ENCODE results near the gene CDK5RAP2. TPM values are rescaled to one million over a fixed set of nuclear protein-coding genes. Genes with fewer than 3 reads are reported as not detected.

Gene CDK5RAP2
- total and polyA plus RNA-seq, 9 of the 15 experiments (the other 6 are each of a cell fraction or from before 2014, with no cell fraction given): 19.9 to 68.8 (median 42.2) TPM

GRCh38 chr9:120528327-120528726 lies 51.6 kb downstream of the CDK5RAP2 start:
- H3K9ac ChIP-seq (ENCODE audit: insufficient read depth in 1 of 2, low read depth in 2 of 2, low read length in 2 of 2): no peak overlapping the region
- TF ChIP-seq, protein P1, sequence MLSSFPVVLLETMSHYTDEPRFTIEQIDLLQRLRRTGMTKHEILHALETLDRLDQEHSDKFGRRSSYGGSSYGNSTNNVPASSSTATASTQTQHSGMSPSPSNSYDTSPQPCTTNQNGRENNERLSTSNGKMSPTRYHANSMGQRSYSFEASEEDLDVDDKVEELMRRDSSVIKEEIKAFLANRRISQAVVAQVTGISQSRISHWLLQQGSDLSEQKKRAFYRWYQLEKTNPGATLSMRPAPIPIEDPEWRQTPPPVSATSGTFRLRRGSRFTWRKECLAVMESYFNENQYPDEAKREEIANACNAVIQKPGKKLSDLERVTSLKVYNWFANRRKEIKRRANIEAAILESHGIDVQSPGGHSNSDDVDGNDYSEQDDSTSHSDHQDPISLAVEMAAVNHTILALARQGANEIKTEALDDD (IDR thresholded peaks at IDR 0.05): no peak
- TF ChIP-seq RBM25 (IDR thresholded peaks at IDR 0.05; ENCODE audit: low read depth, low read length, severe bottlenecking): peak; percentile 51
- no peak overlapping the region for H3K27ac ChIP-seq (ENCODE audit: extremely low read depth, low read depth, low read length)
- no peaks in the 10 kb centered on the region for H3K9me3 ChIP-seq (replicated peaks; ENCODE audit: control insufficient read depth, insufficient read depth, low read depth, low read length)
- in situ Hi-C loops (cut with MboI): no loop called here
- no peaks in the 10 kb centered on the region for H3K9me1 ChIP-seq (ENCODE audit: control insufficient read depth, insufficient read depth, low read length)
- H2AFZ ChIP-seq (ENCODE audit: low read depth, low read length): no peak overlapping the region
- no peaks in the 10 kb centered on the region for H3K27me3 ChIP-seq (ENCODE audit: control insufficient read depth in 2 of 2, insufficient read depth in 2 of 2, low read length in 2 of 2)
- FAIRE-seq (no peak), DNase-seq (ENCODE audit: extremely low read depth in 1 of 4, low spot score in 3 of 4) (no peak), ATAC-seq (no peak)
- intact Hi-C loops (cut with micrococcal nuclease): no loop called here
- ChIA-PET CTCF (ENCODE audit: low intra/inter-chr PET ratio) (no interaction called here), POLR2A (interaction anchor here (1.2 kb wide), 1 partner anchor 12 kb away, joined by 4 read pairs; no protein-coding TSS in a partner anchor)
- H3K4me3 ChIP-seq: no peak overlapping the region
- no TSS peak for BruUV-seq (replicated peaks)
- WGBS (ENCODE audit: insufficient coverage, low coverage, missing lambda C conversion rate): 92% methylated on average over 1 of the region's 1 CpG
- no peak overlapping the region for H3K4me2 ChIP-seq (ENCODE audit: insufficient read depth, low read length)
- peaks cover 94% of the 10 kb centered on the region for H3K36me3 ChIP-seq (ENCODE audit: control insufficient read depth, insufficient read depth, low read length)
- no peaks in the 10 kb centered on the region for H3K79me2 ChIP-seq (ENCODE audit: control insufficient read depth, insufficient read depth, low read length)
- H4K20me1 ChIP-seq (replicated peaks; ENCODE audit: control insufficient read depth, insufficient read depth, low read length): no peaks in the 10 kb centered on the region
- peaks cover 0 to 3% of the 10 kb centered on the region in 2 experiments; a peak in 2 of 5 replicates for H3K4me1 ChIP-seq (replicated peaks in 1 of 2; ENCODE audit: control insufficient read depth in 2 of 2, insufficient read depth in 2 of 2, low read length in 2 of 2)

GRCh38 chr9:120526534-120526933 lies 53.4 kb downstream of the CDK5RAP2 start:
- CTCF ChIA-PET (ENCODE audit: low intra/inter-chr PET ratio): no interaction called here

More at GRCh38 chr9:120526534-120526933, 53.4 kb downstream of the CDK5RAP2 start:
- DNase-seq (ENCODE audit: extremely low read depth in 1 of 4, low spot score in 3 of 4) (no peak), ATAC-seq (no peak), FAIRE-seq (no peak)
- H4K20me1 ChIP-seq (replicated peaks; ENCODE audit: control insufficient read depth, insufficient read depth, low read length): no peaks in the 10 kb centered on the region
- no peak overlapping the region for H3K4me2 ChIP-seq (ENCODE audit: insufficient read depth, low read length)
- no peak overlapping the region for H3K4me3 ChIP-seq
- no peak overlapping the region for H2AFZ ChIP-seq (ENCODE audit: low read depth, low read length)
- BruUV-seq (replicated peaks): no TSS peak
- WGBS (ENCODE audit: insufficient coverage, low coverage, missing lambda C conversion rate): 90% methylated on average over 3 of the region's 3 CpGs
- no peaks in the 10 kb centered on the region for H3K79me2 ChIP-seq (ENCODE audit: control insufficient read depth, insufficient read depth, low read length)
- H3K27ac ChIP-seq (ENCODE audit: extremely low read depth, low read depth, low read length): no peak overlapping the region
- POLR2A ChIA-PET: interaction anchor here (0.7 to 0.8 kb wide), 2 partner anchors 182 to 451 kb away, joined by 3 read pairs; no protein-coding TSS in a partner anchor
- H3K9me1 ChIP-seq (ENCODE audit: control insufficient read depth, insufficient read depth, low read length): no peaks in the 10 kb centered on the region
- no peaks in the 10 kb centered on the region for H3K4me1 ChIP-seq (replicated peaks in 1 of 2; ENCODE audit: control insufficient read depth in 2 of 2, insufficient read depth in 2 of 2, low read length in 2 of 2)
- no peaks in the 10 kb centered on the region for H3K9me3 ChIP-seq (replicated peaks; ENCODE audit: control insufficient read depth, insufficient read depth, low read depth, low read length)
- H3K27me3 ChIP-seq (ENCODE audit: control insufficient read depth in 2 of 2, insufficient read depth in 2 of 2, low read length in 2 of 2): no peaks in the 10 kb centered on the region
- intact Hi-C loops (cut with micrococcal nuclease): no loop called here
- H3K9ac ChIP-seq (ENCODE audit: insufficient read depth in 1 of 2, low read depth in 2 of 2, low read length in 2 of 2): no peak overlapping the region
- no peak for TF ChIP-seq RBM34 (IDR thresholded peaks at IDR 0.05; ENCODE audit: borderline replicate concordance, insufficient read depth, low read length)
- TF ChIP-seq TRIM28 (IDR thresholded peaks at IDR 0.05): no peak
- TF ChIP-seq ELF1 (tag; IDR thresholded peaks at IDR 0.05): no peak
- TF ChIP-seq ZFX (CRISPR knock-in tag; IDR thresholded peaks at IDR 0.05): no peak
- TF ChIP-seq DMBX1 (CRISPR knock-in tag; IDR thresholded peaks at IDR 0.05; ENCODE audit: borderline replicate concordance): no peak
- no peak for TF ChIP-seq CHCHD3 (CRISPR knock-in tag; IDR thresholded peaks at IDR 0.05)
- H3K36me3 ChIP-seq (ENCODE audit: control insufficient read depth, insufficient read depth, low read length): peaks cover 90% of the 10 kb centered on the region
- in situ Hi-C loops (cut with MboI): no loop called here

Data from K562 (cell line).